Fibroblast of lung (primary cell): ENCODE data around the gene RFTN2. TPM values are rescaled to one million over a fixed set of nuclear protein-coding genes. Genes with fewer than 3 reads are reported as not detected.
A peak's percentile ranks its signal among the peaks of the same experiment; 100 is the strongest.

ENCODE experiments used
- DNase-seq, 2 donors: peaks; one replicate each; pipeline versions ENCODE4 v3.0.0 to v3.0.0-alpha.2; 2010; ENCODE audit warnings: low read depth in 2 of 2
- H2AFZ ChIP-seq: 2 replicates; pipeline ENCODE4 v1.5.1; 2012; ENCODE audit warnings: low read length, control low read depth, inconsistent platforms
- H3K27ac ChIP-seq: 2 replicates; pipeline ENCODE4 v1.5.1; 2011; ENCODE audit warnings: low read length, control low read depth; ENCODE audit not compliant: insufficient read depth
- H3K27me3 ChIP-seq: 2 replicates; pipeline ENCODE4 v1.5.1; 2011; ENCODE audit warnings: mild to moderate bottlenecking, low read length; ENCODE audit not compliant: control insufficient read depth, insufficient read depth
- H3K36me3 ChIP-seq: 2 replicates; pipeline ENCODE4 v1.5.1; 2011; ENCODE audit warnings: low read length; ENCODE audit not compliant: control insufficient read depth, insufficient read depth
- H3K4me1 ChIP-seq: 2 replicates; pipeline ENCODE4 v1.5.1; 2011; ENCODE audit warnings: low read length; ENCODE audit not compliant: control insufficient read depth, insufficient read depth; ENCODE audit errors: extremely low read depth
- H3K4me2 ChIP-seq: 2 replicates; pipeline ENCODE4 v1.5.1; 2011; ENCODE audit warnings: low read length, control low read depth; ENCODE audit not compliant: insufficient read depth; ENCODE audit errors: extremely low read depth
- H3K4me3 ChIP-seq, 4 experiments: fragments of 200-600 bp in 1 of 4; sonication (generic) in 1 of 4; replicated peaks in 1 of 4; 2 replicates each; pipeline ENCODE4 v1.5.1; 2011 to 2016; ENCODE audit warnings: low read length in 4 of 4, low read depth in 3 of 4, mild to moderate bottlenecking in 3 of 4, control low read depth in 2 of 4, inconsistent platforms in 1 of 4, mixed read lengths in 1 of 4; ENCODE audit not compliant: insufficient read depth in 1 of 4; ENCODE audit errors: control extremely low read depth in 1 of 4
- H3K79me2 ChIP-seq: 2 replicates; pipeline ENCODE4 v1.5.1; 2012; ENCODE audit warnings: mild to moderate bottlenecking, low read length, inconsistent platforms; ENCODE audit not compliant: control insufficient read depth, insufficient read depth
- H3K9ac ChIP-seq: 2 replicates; pipeline ENCODE4 v1.5.1; 2011; ENCODE audit warnings: mild to moderate bottlenecking, low read length, control low read depth; ENCODE audit not compliant: insufficient read depth
- H3K9me3 ChIP-seq: 2 replicates; pipeline ENCODE4 v1.5.1; 2012; ENCODE audit warnings: low read depth, low read length; ENCODE audit not compliant: control insufficient read depth, insufficient read depth
- H4K20me1 ChIP-seq: 2 replicates; pipeline ENCODE4 v1.5.1; 2011; ENCODE audit warnings: low read length; ENCODE audit not compliant: control insufficient read depth, insufficient read depth; ENCODE audit errors: extremely low read depth
- EZH2 ChIP-seq: IDR thresholded peaks from 2 replicates; pipeline ENCODE4 v1.5.1; 2012; ENCODE audit warnings: low read length, control low read depth, mild to moderate bottlenecking; ENCODE audit errors: missing control alignments
- polyA plus RNA-seq, 2 donors: library from polyadenylated mRNA; depleted of rRNA in 1 of 2; stranded (reverse) in 1 of 2; unstranded in 1 of 2; fragments of >200 nt; gene quantifications; 2 replicates each; pipeline ENCODE4 v1.2.1, GENCODE V29; 2011 to 2012; ENCODE audit warnings: missing spikeins in 1 of 2
- total RNA-seq: library from RNA; depleted of rRNA; stranded (reverse); fragments of >200 nt; gene quantifications from 2 replicates; pipeline ENCODE4 v1.2.1, GENCODE V29; 2014
- TF ChIP-seq, protein P1 (sequence below), 2 donors: IDR thresholded peaks in 1 of 2; conservative IDR thresholded peaks in 1 of 2; 1 replicate in 1 of 2; 2 replicates in 1 of 2; pipeline ENCODE4 v1.5.1; 2011 to 2012; ENCODE audit warnings: low read length in 2 of 2, control low read depth in 1 of 2, inconsistent platforms in 1 of 2, low read depth in 1 of 2, mild to moderate bottlenecking in 1 of 2

The RFTN2 gene
- total and polyA plus RNA-seq, 2 donors (not counting 1 experiment from before 2014, with no cell fraction given), result 0.95 to 10.2 TPM

DNA sequence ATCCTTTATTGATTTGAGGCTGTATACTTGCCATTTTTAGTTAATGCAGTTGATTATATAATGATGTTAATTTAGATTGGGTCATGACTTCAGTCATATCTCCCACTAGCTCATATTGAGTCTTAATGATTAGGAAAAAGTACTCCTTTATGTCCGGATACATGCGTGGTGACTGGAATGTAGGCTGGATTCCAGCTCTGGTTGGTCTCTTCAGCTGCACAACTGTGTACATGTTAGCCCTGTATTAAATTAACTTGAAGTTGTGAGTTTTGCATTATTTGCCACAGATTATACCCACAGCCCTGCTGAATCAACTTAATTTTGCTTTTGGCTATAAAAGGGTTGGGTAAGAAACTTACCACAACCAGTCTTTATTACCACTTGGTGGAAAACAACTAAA, 137.0 kb downstream of the RFTN2 start:
- Histone ChIP-seq H3K27ac (no peak overlapping the region), H3K9ac (no peak overlapping the region), H3K79me2 (peaks cover 19% of the 10 kb centered on the region), H3K4me1 (no peaks in the 10 kb centered on the region), H3K4me2 (no peak overlapping the region), H4K20me1 (no peaks in the 10 kb centered on the region), H3K9me3 (no peaks in the 10 kb centered on the region), H3K4me3 (no peak overlapping the region), H3K36me3 (peaks cover 5% of the 10 kb centered on the region), H3K27me3 (no peaks in the 10 kb centered on the region), H2AFZ (no peak overlapping the region)
- peak; percentile 20 to 36 for DNase-seq
- TF ChIP-seq, protein P1, sequence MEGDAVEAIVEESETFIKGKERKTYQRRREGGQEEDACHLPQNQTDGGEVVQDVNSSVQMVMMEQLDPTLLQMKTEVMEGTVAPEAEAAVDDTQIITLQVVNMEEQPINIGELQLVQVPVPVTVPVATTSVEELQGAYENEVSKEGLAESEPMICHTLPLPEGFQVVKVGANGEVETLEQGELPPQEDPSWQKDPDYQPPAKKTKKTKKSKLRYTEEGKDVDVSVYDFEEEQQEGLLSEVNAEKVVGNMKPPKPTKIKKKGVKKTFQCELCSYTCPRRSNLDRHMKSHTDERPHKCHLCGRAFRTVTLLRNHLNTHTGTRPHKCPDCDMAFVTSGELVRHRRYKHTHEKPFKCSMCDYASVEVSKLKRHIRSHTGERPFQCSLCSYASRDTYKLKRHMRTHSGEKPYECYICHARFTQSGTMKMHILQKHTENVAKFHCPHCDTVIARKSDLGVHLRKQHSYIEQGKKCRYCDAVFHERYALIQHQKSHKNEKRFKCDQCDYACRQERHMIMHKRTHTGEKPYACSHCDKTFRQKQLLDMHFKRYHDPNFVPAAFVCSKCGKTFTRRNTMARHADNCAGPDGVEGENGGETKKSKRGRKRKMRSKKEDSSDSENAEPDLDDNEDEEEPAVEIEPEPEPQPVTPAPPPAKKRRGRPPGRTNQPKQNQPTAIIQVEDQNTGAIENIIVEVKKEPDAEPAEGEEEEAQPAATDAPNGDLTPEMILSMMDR (conservative IDR thresholded peaks at IDR 0.05 in 1 of 2, IDR thresholded peaks at IDR 0.05 in 1 of 2; ENCODE audit: low read depth in 1 of 2, low read length in 2 of 2), result no peak
- TF ChIP-seq EZH2, result no peak

Other genes with a start within 250 kb of the RFTN2 start
- gene SF3B1, start 240.6 kb downstream of the RFTN2 start, total RNA-seq, result 152 and 195 TPM in 2 replicates
- gene SF3B1, start 240.6 kb downstream of the RFTN2 start, polyA plus RNA-seq, result 425 and 509 TPM in 2 replicates
- gene COQ10B, start 222.0 kb downstream of the RFTN2 start, total RNA-seq, result 38.8 and 41.9 TPM in 2 replicates
- gene COQ10B, start 222.0 kb downstream of the RFTN2 start, polyA plus RNA-seq, result 9.8 and 11.6 TPM in 2 replicates
- 198 and 214 TPM in 2 replicates for gene HSPD1, start 175.7 kb downstream of the RFTN2 start, total RNA-seq
- gene HSPD1, start 175.7 kb downstream of the RFTN2 start, polyA plus RNA-seq, result 175 and 258 TPM in 2 replicates
- 87.0 and 92.2 TPM in 2 replicates for gene HSPE1, start 175.2 kb downstream of the RFTN2 start, total RNA-seq
- gene HSPE1, start 175.2 kb downstream of the RFTN2 start, polyA plus RNA-seq, result 147 and 240 TPM in 2 replicates
- gene MOB4, start 159.5 kb downstream of the RFTN2 start, total RNA-seq, result 25.9 and 26.6 TPM in 2 replicates
- 61.9 and 70.5 TPM in 2 replicates for gene MOB4, start 159.5 kb downstream of the RFTN2 start, polyA plus RNA-seq
- gene MARS2, start 29.8 kb upstream of the RFTN2 start, total RNA-seq, result 3.3 TPM in 2 replicates
- 1.5 and 3.3 TPM in 2 replicates for gene MARS2, start 29.8 kb upstream of the RFTN2 start, polyA plus RNA-seq
- not detected in 2 replicates for gene BOLL, start 109.7 kb upstream of the RFTN2 start, total RNA-seq
- not detected in 2 replicates for gene BOLL, start 109.7 kb upstream of the RFTN2 start, polyA plus RNA-seq
- gene PLCL1, start 129.0 kb upstream of the RFTN2 start, total RNA-seq, result 0.83 and 1.3 TPM in 2 replicates
- gene PLCL1, start 129.0 kb upstream of the RFTN2 start, polyA plus RNA-seq, result 0.48 and 0.78 TPM in 2 replicates